Epithelial cell of proximal tubule (primary cell): ENCODE data around the gene SNX22. TPM values are rescaled to one million over a fixed set of nuclear protein-coding genes. Genes with fewer than 3 reads are reported as not detected.

Experiments used
- DNase-seq: peaks from one replicate; pipeline ENCODE4 v3.0.0-alpha.2; 2011; ENCODE audit warnings: low read depth
- H3K4me3 ChIP-seq: 2 replicates; pipeline ENCODE4 v1.5.1; 2011; ENCODE audit warnings: low read depth, mild to moderate bottlenecking, low read length
- total RNA-seq: library from RNA; depleted of rRNA; stranded (reverse); fragments of >200 nt; gene quantifications from 2 replicates; pipeline ENCODE4 v1.2.3, GENCODE V29; 2015
- TF ChIP-seq, protein P1 (sequence below): conservative IDR thresholded peaks from 2 replicates; pipeline ENCODE4 v1.5.1; 2012; ENCODE audit warnings: low read depth, mild to moderate bottlenecking, low read length

The SNX22 gene
- total RNA-seq, 1 donor from 2014 or later, result 0.86 TPM

DNA sequence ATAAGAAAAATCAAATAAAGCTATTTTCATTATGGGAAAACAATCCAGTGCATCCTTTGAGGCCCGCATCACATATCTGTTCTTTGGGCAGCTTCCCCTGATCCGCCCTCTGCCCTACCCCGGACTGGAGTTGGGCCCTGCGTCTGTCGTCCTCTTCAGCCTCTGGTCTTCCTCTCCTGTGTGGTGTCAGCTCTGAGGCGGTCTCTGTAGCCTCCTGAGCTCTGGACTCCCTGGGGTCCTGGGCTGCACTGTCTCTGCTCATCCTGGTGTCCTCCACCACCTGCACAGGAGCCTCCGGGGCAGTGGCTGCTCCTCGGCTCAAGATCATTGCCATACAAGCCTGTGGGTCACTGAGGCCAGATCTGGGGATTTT, 7.4 kb upstream of the SNX22 start:
- H3K4me3 ChIP-seq, result no peak overlapping the region
- DNase-seq, result no peak
- TF ChIP-seq, protein P1, sequence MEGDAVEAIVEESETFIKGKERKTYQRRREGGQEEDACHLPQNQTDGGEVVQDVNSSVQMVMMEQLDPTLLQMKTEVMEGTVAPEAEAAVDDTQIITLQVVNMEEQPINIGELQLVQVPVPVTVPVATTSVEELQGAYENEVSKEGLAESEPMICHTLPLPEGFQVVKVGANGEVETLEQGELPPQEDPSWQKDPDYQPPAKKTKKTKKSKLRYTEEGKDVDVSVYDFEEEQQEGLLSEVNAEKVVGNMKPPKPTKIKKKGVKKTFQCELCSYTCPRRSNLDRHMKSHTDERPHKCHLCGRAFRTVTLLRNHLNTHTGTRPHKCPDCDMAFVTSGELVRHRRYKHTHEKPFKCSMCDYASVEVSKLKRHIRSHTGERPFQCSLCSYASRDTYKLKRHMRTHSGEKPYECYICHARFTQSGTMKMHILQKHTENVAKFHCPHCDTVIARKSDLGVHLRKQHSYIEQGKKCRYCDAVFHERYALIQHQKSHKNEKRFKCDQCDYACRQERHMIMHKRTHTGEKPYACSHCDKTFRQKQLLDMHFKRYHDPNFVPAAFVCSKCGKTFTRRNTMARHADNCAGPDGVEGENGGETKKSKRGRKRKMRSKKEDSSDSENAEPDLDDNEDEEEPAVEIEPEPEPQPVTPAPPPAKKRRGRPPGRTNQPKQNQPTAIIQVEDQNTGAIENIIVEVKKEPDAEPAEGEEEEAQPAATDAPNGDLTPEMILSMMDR, result no peak

DNA sequence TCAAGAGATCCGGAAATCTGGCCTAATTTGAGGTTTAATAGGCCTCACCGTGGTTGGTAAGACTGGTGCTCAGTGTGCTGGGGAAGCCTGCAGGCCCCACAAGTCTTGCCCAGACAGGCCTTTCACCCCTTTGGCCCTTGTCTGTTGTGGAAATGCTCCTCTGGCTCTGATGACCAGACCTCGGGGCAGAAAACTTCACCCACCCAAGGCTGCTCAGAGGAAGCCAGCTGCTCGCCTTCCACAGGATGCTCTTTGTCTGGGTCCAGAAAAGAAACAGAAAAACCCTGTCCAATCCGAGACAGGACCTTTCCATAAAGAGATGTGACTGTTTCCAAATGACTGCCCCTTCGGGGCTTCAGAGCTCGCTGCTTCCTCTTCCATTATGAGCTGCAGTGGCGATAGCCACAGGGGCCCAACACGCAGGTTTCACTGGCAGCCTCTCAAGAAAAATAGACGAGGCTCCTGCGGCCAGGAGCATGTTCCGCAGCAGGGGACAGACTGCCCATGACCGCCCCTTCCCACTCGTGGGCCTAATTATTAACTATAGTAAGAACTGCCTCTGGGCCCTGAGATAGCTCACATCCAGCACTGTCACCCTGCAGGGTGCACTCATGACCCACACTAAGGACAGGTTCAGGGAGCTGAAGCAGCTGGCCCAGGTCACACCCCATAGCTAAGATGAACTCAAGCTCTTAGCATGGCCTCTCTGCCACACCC, 6.8 kb upstream of the SNX22 start:
- H3K4me3 ChIP-seq, result no peak overlapping the region
- DNase-seq, result no peak
- TF ChIP-seq, protein P1, result no peak

DNA sequence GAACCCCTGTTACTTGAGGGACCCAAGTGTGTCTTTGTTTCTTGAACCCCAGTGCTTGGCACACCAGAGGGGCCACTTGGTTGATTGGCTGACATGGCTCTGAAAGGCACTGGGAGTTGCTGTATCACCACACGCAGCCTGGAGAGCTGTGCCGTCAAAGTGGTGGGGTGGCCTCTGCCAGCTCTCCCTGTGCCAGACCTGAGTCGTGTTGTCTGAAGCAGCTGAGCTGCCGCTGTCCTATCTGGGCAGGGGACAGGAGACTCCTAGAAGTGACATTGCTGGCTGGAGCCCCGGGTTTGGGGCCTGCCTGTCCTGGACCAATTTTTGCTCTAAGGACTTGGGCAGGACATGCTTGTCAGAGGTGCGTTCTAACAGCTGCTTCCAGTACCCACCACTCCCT, 5.5 kb upstream of the SNX22 start:
- H3K4me3 ChIP-seq, result no peak overlapping the region
- no peak for DNase-seq
- TF ChIP-seq, protein P1, result no peak

DNA sequence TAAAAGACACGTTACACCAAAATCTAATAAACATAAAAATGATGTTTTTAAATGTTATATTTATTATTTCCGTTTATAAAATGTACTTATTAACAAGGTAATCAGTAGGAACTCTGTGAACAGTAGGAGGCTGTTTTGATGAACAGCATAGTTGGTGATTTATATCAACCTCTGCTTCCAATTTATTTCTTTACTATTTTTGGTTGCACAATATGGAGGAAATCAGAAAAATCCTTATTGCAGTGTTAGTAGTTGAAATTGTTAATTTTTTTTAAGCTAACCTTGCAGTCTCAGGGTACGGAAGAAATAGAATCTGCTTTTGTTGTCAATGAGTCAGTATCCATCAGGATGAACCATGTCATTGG, 5.0 kb upstream of the SNX22 start:
- no peak overlapping the region for H3K4me3 ChIP-seq

DNA sequence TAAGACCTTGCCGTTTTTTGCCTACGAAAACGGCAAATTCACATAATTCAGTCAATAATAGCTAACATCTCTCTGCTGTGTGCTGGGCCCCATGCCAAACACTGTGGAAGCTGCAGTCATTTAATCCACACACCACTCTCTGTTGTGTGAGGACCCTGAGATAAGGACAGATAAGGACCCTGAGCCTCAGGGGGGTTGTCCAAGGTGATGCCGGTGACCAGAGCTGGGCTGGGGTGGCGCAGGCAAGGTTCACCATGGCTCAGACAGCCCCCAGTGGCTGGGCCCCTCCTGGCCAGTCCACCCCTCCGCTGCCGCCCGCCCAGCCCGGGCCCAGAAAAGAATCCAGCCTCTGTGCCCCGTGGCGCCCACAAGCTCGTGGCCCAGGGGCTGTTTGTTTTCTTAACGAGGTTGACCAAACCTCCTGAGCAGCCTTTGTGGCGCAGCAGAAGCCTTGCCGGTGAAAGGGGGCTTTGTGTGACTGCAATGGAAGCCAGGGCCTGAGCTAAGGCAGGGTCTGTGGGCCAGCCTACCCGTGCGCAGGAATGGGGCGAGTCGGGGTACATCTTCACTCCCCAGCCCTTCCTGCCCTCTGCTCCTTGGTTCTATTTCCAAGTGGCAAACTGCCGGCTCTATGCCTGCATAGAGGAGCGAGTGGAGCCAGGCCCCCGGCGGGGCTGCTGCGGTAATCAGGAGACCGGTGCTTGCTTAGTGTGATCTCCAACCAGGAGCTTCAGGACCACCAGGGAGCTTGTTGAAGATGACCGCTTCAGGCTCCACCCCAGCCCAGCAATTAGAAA, 4.4 kb upstream of the SNX22 start:
- no peak for DNase-seq

More for the DNA sequence above, 5.0 kb upstream of the SNX22 start:
- no peak for DNase-seq
- TF ChIP-seq, protein P1, result no peak

DNA sequence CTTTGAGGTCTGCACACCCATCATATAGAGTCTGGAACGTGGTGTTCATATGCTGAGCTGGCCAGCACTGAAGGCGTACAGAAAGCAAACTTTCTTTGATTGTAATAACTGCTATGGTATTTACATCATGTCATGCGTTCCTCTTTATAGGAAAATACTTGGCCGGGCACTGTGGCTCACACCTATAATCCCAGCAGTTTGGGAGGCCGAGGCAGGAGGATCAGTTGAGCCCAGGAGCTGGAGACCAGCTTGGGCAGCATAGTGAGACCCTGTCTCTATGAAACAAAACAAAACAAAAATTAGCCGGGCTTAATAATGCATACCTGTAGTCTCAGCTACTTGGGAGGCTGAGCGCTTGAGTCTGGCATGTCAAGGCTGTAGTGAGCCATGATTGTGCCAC, 3.4 kb upstream of the SNX22 start:
- no peak overlapping the region for H3K4me3 ChIP-seq
- TF ChIP-seq, protein P1, result no peak

More for the DNA sequence above, 4.4 kb upstream of the SNX22 start:
- no peak overlapping the region for H3K4me3 ChIP-seq
- TF ChIP-seq, protein P1, result no peak

DNA sequence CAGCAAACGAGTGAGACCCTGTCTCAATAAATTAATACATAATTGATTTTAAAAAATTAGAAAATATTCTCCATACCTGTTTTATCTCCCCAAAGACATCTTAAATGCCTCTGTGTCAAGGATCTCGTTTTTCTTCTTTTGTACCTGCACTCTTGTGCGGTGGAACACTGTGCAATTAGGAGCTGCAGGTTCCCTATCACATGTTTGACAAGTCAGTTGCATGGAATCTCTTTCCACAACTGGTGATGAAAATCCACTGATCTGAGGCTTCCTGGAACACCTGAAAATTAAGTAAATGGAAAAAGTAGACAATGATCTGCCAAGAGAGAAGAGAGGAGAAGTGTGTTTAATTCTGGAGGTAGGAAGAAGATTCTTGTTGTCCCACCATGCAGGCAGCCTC, 3.0 kb upstream of the SNX22 start:
- TF ChIP-seq, protein P1, result no peak
- DNase-seq, result no peak

More for the DNA sequence above, 3.4 kb upstream of the SNX22 start:
- DNase-seq, result no peak

More for the DNA sequence above, 3.0 kb upstream of the SNX22 start:
- H3K4me3 ChIP-seq, result no peak overlapping the region
